NCI-H748 treated with DMSO at 0.1 percent for 48 hours (cell line): ENCODE data around the gene CNIH1.
A peak's percentile ranks its signal among the peaks of the same experiment; 100 is the strongest.
"Not testable (repeated sequence)": the region's sequence is repeated elsewhere in the genome, so short reads cannot be mapped to it uniquely, and the experiment has no call there.

Experiments
- DNase-seq: peaks from one replicate; lab custom pipeline; 2025; lab: John Stamatoyannopoulos, UW

The CNIH1 gene

DNA sequence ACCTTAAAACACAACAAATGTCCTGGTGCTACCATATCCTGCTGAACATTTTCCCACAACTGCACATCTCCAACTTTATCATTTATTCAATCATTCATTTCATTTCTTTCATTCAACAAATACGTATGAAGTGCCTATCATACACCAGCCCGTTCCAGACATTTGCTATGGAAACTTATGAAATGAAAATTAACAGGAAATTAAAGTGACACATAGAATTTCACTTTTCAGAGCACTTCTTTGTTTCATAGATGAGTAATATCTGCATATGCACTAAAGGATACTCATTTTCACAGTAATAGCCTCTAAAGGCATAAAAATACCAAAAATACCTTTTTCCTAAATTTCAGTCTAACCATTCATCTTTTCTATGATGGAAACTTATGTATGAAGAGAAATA, 12.6 kb downstream of the CNIH1 start:
- DNase-seq, result no peak

GRCh38 chr14:54427871-54428270, 13.3 kb downstream of the CNIH1 start:
- no peak for DNase-seq

DNA sequence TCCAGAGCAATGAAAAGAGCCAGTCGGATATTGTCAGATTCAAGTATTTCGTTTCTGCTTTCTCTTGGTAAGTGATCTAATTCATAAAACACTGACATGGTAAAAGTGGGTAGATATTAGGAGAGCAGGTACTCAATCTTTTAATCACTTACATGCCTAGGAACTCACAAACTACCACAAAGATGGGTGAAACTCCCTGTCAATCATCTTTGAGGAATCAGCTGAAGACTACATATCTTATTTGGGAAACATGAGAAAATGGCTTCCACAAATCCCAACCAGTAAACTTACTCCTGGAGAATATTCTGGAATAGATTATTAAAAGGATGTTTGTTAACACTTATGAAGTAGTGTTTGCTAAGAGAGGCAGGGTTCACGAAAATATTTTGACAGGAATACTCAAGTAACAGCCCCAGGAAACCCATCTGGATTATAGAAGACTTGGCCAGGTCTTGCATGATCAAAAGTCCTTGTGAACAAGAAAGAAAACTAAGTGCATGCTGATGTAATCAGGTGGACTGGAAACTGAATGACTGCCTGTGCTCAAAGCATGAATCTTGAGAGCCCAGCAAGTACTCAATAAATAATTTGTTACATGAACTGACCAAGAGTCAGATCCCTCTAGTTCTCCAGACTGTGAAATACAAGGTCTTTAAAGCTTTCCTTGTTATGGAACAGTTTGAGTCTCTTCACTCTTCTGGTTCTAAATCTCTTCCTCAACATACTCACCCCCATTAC, 15.5 kb downstream of the CNIH1 start:
- DNase-seq, result no peak

GRCh38 chr14:54425068-54425467, 16.1 kb downstream of the CNIH1 start:
- no peak for DNase-seq

DNA sequence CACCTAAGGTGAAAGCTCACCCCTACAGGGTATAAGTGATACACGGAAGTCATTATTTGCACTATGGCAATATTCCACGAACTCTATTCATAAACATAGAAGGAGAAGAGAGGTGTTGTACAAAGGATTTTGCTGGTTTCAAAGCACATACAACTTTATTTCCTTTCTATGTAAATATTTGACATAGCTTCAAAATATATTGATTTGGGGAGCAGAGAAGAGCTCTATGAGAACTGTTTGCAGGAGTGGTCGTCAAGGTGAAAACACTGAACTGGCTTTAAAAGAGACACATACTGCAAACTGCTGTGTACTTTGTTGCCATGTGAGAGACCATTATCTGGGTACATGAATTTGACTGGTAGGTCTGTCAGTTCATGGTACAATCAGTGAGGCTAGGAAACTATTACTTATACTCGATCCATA, 16.7 kb downstream of the CNIH1 start:
- peak; percentile 53 for DNase-seq

DNA sequence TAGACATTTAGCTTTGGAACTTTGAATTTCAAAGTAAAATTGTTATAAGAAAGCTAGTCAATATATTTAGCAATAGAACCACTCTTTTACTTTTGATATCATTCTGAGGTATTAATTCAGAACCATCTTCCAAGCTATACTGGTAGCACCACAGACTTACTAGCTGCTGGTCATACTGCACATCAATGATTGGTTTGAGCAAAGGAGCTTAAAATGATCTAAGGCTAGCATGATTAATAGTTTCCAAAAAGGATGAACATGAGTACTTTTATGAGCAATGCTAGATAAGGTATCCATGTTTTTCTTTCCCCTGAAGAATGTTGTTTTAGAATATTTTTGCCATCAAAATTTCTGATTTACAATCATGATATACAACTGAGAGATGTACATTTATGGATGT, 17.2 kb downstream of the CNIH1 start:
- DNase-seq, result no peak

- no peak for DNase-seq
These were observed 20.6 kb downstream of the CNIH1 start for GRCh38 chr14:54420478-54421142.

DNA sequence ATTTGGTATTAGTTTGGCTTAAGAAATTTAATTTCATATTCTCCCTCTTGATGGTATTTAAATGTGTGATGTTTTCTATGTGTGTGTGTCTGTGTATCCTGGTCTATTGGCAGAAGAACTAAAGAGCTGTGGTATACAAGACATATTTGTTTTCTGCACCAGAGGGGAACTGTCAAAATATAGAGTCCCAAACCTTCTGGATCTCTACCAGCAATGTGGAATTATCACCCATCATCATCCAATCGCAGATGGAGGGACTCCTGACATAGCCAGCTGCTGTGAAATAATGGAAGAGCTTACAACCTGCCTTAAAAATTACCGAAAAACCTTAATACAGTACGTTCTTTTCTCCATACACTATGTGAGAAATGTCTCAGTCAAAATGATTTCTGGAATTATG, 29.8 kb downstream of the CNIH1 start:
- DNase-seq, result no peak

- DNase-seq, result no peak
These were observed 31.0 kb downstream of the CNIH1 start for GRCh38 chr14:54410215-54410614.

DNA sequence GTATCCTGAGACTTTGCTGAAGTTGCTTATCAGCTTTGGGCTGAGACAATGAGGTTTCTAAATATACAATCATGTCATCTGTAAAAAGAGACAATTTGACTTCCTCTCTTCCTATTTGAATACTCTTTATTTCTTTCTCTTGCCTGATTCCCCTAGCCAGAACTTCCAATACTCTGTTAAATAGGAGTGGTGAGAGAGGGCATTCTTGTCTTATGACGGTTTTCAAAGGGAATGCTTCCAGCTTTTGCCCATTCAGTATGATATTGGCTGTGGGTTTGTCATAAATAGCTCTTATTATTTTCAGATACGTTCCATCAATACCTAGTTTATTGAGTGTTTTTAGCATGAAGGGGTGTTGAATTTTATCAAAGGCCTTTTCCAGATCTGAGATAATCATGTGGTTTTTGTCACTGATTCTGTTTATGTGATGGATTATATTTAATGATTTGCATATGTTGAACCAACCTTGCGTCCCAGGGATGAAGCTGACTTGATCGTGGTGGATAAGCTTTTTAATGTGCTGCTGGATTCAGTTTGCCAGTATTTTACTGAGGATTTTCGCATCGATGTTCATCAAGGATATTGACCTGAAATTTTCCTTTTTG, 37.7 kb downstream of the CNIH1 start:
- not testable (repeated sequence) for DNase-seq

- DNase-seq, result no peak
These were observed 41.6 kb downstream of the CNIH1 start for GRCh38 chr14:54399560-54399959.

GRCh38 chr14:54396493-54397335, 44.5 kb downstream of the CNIH1 start, which contains the start of gene CDKN3:
Gene CDKN3, plus strand, starts transcription at chr14:54397007. Its CDS starts 62 bp downstream, at chr14:54397069.
- peak; percentile 97 for DNase-seq

DNA sequence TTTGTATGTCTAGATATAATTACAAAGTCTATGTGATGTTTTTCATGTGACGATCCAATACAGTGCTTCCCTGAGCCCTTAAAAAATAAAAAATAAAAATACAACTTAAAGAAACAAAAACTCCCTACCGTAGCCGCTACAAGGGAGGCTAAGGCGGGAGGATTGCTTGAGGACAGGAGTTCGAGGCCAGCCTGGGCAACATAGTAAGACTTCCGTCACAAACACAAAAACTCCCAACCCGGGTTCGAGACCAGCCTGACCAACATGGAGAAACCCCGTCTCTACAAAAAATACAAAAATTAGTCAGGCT, 45.0 kb downstream of the CNIH1 start:
- no peak for DNase-seq

GRCh38 chr14:54395716-54396115, 45.5 kb downstream of the CNIH1 start:
- no peak for DNase-seq

DNA sequence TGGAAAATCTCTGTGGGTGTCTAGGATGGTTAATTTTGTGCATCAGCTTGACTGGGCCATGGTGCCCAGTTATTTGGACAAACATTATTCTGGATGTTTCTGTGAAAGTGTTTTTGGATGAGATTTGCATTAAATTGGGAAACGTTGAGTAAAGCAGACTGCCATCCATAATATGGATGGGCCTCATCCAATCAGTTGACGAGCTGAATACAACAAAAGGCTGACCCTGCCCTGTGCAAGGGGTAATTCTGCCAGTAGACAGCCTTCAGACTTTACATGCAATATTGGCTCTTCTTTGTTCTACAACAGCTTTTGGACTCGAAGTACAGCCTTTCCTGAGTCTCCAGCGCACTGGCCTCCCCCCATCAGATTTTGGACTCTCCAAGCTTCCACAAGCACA, 45.9 kb downstream of the CNIH1 start:
- DNase-seq, result no peak

GRCh38 chr14:54394596-54394995, 46.6 kb downstream of the CNIH1 start:
- no peak for DNase-seq

GRCh38 chr14:54392986-54393884, 47.9 kb downstream of the CNIH1 start:
- DNase-seq, result not testable (repeated sequence)

DNA sequence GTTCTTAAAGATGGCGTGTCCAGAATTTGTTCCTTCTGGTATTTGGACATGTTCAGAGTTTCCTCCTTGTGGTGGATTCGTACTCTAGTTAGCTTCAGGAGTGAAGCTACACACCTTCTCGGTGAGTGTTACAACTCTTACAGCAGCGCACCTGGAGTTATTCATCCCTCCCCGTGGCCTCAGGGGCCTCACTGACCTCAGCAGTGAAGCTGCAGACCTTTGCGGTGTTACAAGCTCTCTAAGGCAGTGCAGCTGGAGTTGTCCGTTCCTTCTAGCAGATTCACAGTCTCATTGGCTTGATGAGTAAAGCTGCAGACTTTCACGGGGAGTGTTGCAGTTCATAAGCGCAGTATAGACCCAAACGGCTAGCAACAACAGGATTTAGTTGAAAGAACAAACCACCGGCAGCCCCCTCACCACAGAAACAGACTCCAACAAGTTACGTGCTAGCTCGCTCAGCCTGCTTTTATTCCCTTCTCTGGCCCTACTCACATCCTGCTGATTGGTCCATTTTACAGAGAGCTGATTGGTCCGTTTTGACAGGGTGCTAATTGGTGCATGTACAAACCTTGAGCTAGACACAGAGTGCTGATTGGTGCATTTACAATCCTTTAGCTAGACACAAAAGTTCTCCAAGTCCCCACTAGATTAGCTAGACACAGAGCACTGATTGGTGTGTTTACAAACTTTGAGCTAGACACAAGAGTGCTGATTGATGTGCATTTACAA, 48.9 kb downstream of the CNIH1 start:
- no peak for DNase-seq

GRCh38 chr14:54387328-54387727, 53.8 kb downstream of the CNIH1 start:
- no peak for DNase-seq

- DNase-seq, result no peak
These were observed 55.6 kb downstream of the CNIH1 start for GRCh38 chr14:54385556-54385955.

DNA sequence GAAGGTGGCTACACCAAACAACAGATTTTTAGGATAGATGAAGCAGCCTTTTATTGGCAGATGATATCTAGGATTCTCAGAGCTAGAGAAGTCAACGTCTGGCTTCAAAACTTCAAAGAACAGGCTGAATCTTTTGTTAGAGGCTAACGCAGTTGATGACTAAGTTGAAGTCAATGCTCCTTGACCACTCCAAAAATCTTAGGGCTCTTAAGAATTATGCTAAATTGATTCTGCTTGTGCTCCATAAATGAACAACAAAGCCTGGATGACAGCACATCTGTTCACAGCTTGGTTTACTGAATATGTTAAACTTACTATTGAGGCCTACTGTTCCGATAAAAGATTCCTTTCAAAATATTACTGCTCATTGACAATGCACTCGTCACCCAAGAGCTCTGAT, 57.3 kb downstream of the CNIH1 start:
- DNase-seq, result no peak
